Retinal pigment epithelial cell (primary cell): ENCODE measurements around the gene MYRF.
A peak's percentile ranks its signal among the peaks of the same experiment; 100 is the strongest.

ENCODE experiments used
- DNase-seq: peaks from one replicate; pipeline ENCODE4 v3.0.0-alpha.2; 2010; ENCODE audit warnings: low read depth
- H3K4me3 ChIP-seq: 2 replicates; pipeline ENCODE4 v1.5.1; 2011; ENCODE audit warnings: mild to moderate bottlenecking, low read length, control low read depth, moderate library complexity
- TF ChIP-seq, protein P1 (sequence below): conservative IDR thresholded peaks from 2 replicates; pipeline ENCODE4 v1.5.1; 2011; ENCODE audit warnings: low read depth, low read length, control low read depth, inconsistent platforms

Gene MYRF

DNA sequence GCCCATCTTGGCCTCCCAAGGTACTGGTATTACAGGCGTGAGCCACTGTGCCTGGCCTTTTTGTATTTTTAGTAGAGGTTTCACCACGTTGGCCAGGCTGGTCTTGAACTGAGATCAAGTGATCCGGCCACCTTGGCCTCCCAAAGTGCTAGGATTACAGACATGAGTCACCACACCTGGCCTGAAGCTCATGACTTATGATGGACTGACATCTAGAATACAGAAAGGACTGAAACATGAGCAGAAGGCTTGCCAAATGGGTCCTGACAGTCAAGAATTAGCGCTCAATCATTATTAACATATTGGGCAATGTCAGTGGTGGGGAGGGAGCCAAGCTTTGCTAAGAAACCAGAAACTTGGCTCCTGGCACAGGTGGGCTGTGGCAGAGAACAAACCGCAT lies 59.4 kb downstream of the MYRF start:
- DNase-seq = no peak
- TF ChIP-seq, protein P1, sequence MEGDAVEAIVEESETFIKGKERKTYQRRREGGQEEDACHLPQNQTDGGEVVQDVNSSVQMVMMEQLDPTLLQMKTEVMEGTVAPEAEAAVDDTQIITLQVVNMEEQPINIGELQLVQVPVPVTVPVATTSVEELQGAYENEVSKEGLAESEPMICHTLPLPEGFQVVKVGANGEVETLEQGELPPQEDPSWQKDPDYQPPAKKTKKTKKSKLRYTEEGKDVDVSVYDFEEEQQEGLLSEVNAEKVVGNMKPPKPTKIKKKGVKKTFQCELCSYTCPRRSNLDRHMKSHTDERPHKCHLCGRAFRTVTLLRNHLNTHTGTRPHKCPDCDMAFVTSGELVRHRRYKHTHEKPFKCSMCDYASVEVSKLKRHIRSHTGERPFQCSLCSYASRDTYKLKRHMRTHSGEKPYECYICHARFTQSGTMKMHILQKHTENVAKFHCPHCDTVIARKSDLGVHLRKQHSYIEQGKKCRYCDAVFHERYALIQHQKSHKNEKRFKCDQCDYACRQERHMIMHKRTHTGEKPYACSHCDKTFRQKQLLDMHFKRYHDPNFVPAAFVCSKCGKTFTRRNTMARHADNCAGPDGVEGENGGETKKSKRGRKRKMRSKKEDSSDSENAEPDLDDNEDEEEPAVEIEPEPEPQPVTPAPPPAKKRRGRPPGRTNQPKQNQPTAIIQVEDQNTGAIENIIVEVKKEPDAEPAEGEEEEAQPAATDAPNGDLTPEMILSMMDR = no peak
- H3K4me3 ChIP-seq = no peak overlapping the region

DNA sequence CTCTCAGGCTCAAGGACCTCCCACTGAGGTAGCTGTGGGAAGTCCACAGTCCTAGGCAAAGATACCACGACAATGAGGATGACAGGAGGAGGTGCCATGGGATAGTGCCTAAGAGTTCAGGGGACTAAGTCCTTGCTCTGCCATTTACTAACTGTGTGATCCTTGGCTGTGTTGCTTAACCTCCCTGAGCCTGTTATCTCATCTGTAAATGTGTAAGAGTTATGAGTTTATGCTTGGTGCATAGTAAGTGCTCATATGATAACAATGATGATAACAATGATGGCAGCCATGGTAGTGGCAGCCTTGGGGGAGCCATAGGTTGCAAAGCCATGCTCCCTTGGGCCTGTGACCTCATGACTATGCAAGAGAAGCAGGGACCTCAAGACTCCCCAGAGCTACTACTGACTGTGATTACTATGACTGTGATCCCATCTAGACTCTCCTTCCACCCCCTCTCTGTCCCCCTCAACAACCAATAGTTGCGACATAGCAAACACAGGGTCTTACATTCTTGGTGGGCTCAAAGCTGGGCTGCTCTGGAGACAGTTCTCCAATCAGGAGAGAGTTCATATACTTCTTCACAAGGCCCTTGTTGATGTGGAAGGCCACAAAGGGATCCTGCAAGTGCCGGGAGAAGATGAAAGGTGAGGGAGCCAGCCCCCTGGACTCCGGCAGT lies 60.4 kb downstream of the MYRF start:
- TF ChIP-seq, protein P1 = no peak
- DNase-seq = no peak
- no peak overlapping the region for H3K4me3 ChIP-seq

DNA sequence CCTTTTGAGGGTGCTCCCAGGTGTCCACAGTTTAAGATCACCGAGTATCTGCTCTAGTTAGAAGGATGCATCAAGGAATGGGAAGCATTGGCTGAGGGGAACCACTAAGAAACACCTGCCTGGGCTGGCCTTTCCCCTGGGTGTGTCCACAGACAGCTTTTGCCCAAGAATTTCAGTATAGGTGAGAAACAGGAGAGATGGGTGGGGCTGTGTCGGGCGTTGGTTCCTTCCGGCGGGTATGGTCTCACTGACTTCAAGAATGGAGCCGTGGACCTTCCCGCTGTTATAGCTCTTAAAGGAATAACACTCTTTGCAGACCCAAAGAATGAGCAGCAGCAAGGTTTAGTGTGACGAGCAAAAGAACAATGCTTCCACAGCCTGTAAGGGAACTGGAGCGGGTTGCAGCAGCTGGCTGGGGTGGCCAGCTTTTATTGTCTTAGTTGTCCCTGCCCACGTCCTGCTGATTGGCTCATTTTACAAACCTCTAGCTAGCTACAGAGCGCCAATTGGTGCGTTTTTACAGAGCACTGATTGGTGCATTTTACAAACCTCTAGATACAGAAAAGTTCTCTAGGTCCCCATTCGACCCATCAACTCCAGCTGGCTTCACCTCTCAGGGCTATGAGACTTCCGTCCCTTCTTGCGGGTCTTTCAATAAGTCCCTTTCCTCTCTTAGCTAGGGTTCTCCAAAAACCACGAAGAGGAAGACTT lies 62.0 kb downstream of the MYRF start:
- H3K4me3 ChIP-seq = peak overlapping the region; percentile 77
- TF ChIP-seq, protein P1 = no peak
- DNase-seq = no peak

- H3K4me3 ChIP-seq = peak overlapping the region; percentile 77
- peak; percentile 88 for DNase-seq
- TF ChIP-seq, protein P1 = no peak
These were observed 62.7 kb downstream of the MYRF start for GRCh38 chr11:61814958-61815789.

DNA sequence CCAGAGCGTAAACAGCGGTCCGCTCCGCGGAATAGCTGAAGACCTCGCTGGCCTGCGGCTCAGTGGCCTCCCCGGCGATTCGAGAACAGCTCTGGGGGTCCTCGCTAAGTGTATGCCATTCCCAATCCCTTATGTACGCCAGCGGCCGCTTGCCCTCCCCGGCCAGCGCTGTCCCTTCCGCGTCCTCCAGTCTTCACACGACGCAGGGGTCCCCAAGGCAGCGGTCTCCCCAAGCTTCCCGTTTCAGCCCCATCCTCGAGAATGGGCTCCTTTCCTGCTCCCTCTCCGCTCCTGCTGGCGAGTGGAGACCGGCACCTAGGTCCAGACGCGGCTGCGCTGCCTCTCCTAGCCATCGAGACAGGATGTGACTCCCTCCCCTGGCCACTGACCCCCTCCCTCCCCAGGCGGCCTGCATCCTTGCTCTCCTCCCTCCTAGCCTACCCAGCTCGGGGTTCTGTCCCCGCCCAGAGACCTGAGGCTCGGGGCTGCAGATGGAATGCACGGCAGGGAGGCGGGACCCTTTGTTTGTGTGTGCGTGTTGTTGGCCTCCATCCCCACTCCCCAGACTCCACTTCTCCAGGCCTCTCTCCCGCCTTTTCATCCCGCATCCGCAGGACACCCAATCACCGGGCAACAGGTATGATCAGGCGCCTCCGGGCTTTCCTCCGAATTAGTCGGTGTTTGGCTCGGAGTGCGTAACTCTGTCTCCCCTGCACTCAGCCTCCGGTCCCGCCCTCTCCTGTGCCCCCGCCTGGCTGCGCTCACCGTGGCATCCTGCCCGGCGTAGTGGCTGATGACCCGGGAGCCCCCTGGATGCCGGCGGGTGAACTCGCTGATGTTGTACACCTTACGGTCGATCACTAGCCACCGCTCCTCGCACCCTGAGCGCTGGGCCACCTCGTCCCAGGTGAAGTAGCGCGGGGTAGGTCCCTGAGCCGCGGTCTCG lies 63.6 kb downstream of the MYRF start:
- peak; percentile 59 for DNase-seq
- TF ChIP-seq, protein P1 = peak; percentile 20
- peak overlapping the region; percentile 77 for H3K4me3 ChIP-seq

DNA sequence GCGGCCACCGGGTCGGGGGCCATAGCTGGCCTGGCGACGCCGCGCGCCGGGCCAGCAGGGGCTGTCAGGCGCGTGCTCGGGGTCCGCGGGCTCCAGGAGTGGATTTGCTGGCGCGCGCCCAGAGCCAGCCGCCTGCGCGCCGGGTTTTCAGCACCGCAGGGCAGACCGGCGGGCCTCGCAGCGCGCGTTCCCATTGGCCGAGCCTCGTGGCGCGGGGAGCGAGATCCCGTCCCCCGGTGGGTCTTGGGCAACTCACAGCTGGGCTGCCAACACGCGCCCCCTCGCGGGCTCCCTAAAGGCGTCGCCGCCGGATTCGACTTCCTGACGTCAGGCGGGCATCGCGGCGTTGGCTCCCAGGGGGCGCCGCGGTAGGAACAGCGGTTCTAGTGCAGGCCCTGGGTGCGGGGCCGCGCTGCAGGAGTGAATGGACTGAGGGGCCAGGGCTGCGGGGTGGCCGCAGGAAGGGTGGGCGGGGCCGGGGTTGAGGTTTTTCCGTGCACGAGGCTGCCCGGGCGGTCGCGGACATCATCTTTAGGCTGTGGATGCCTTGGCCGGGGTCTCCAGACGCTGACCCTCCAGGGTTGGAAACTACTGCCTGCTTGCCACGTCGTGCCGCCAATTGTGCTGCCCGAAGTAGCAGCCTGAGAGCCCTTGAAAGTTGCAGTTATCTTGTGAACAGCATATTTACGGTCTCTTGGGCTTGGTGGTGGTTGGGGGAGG lies 64.5 kb downstream of the MYRF start, which contains the start of gene FADS1:
TSS of gene FADS1 (minus strand) at position 268 of the 720 bp plus-strand sequence. CDS start at position 194, 74 bp downstream.
- TF ChIP-seq, protein P1 = peak; percentile 63
- peak within 1 kb of the TSS; percentile 77 for H3K4me3 ChIP-seq

More for the DNA sequence above, 64.5 kb downstream of the MYRF start, which contains the start of gene FADS1:
- DNase-seq = peak; percentile 87
